GM12872 (cell line): ENCODE results near the gene PHF21B.

Experiments used
- TF ChIP-seq, protein P1 (sequence below): IDR thresholded peaks from 3 replicates; pipeline ENCODE4 v1.5.1; 2011; ENCODE audit warnings: low read depth, mild to moderate bottlenecking, low read length, moderate library complexity; ENCODE audit not compliant: insufficient read depth

The PHF21B gene

DNA sequence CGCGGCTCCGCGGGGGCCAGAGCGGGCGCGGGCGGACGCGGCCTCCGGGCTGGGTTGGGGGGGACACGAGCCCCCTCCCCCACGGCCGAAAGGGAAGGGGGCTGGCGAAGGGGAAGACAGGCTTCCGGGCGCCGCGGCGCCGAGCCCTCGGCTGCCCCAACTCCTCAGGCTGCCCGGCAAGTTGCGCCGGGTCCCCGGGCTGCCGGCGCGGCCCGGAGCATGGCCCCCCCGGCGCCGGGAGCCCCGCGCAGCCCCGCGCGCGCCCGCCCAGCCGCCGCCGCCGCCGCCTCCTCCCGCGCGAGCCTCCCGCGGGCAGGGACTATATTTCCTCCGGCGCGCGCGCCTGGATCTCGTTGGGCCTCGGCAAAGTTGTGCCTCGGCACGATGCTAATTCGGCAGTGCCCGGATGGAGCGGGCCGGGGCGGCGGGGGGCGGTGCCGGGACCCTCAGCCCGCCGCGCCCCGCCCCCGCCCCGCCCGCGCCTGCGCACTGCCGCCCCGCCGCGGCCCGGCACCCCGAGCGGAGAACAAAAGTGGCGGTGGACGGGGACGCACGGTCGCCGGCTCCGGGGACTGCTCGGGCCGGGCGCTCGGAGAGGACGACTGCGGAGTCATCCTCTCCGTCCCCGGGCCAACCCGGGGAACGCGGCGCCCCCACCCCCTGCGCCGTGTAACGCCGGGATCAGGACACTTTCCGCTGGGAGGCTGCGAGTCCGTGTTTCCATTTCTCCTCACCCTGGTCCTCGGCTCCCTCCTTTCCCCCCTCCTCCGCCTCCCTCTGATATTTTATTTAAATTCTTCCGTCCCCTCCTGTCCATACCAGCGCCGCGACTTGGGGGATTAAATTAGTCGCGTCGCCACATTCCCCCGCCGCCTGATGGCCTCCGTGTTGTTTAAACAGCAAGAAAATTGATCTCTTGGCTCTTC lies at the start of gene PHF21B:
Gene PHF21B, minus strand, starts transcription at position 400 of the 926 bp plus-strand sequence. CDS start 456 bp downstream, outside the sequence.
- TF ChIP-seq, protein P1, sequence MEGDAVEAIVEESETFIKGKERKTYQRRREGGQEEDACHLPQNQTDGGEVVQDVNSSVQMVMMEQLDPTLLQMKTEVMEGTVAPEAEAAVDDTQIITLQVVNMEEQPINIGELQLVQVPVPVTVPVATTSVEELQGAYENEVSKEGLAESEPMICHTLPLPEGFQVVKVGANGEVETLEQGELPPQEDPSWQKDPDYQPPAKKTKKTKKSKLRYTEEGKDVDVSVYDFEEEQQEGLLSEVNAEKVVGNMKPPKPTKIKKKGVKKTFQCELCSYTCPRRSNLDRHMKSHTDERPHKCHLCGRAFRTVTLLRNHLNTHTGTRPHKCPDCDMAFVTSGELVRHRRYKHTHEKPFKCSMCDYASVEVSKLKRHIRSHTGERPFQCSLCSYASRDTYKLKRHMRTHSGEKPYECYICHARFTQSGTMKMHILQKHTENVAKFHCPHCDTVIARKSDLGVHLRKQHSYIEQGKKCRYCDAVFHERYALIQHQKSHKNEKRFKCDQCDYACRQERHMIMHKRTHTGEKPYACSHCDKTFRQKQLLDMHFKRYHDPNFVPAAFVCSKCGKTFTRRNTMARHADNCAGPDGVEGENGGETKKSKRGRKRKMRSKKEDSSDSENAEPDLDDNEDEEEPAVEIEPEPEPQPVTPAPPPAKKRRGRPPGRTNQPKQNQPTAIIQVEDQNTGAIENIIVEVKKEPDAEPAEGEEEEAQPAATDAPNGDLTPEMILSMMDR, result no peak

DNA sequence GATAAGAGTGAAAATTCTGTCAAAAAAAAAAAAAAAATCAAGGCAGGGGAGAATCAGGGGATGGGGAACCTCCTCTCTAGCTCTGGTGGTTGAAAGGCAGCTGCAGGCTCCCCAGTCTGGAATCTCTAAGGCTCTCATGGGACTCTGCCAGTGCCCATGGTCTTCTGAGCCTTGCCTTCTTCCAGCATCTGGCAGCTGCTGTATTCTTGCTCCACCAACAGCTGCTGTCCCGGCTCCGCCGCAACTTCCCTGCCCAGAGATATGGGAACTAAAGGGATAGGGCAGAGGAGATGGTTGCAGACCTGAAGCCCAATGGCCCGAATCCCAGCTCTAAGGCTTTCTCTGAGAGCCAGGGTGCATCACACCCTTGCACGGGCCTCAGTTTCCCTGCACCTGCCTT lies 49.5 kb upstream of the PHF21B start:
- TF ChIP-seq, protein P1, result no peak

DNA sequence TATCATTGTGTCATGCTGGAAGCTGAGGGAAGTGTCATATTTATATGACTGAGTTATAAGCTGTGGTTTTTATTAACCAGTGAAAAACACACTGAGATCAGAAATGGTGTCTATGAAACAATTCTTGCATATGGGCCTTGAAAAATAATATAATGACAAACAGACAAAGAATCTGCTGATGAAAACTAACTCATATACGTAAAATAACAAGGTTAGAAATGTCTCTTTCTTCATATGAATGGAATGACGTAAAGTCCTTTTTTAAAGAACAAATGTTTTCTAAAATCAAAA lies 48.8 kb upstream of the PHF21B start:
- TF ChIP-seq, protein P1, result no peak

DNA sequence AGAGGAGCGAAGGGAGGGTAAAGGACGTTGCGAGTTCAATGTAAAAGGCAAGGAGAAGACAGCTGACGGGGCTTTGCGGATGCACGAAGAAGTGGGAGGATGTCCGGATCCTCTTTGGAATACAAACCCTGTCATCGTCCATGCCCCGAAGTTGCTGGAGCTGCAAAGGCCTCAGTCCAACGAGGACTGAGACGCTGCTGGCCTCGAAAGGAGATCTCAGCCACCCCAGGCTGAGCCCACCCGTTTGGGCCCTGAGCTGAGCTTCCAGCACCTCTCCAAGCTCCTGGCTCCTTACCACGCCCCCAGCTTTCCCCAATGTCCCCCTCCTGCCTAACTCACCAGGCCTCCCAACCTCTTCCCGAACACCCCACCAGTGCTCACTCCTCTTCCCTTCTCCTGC lies 46.1 kb upstream of the PHF21B start:
- TF ChIP-seq, protein P1, result no peak

DNA sequence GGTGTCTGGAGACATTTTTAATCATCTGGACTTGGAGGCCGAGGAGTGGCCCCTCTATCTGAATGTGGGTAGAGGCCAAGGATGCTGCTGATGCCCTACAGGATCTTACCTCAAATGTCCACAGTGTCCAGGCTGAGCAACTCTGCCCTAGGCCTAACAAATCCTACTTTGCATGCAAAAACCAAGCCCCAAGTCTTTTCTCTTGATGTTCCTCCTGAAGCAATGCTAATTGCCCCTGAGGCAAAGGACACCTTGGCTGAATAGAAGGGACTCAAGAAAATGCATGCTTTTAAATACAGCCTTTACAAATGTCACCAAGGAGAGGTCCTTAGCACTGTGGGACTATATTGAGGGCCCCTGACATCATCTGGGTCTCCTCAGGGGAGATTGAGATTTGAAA lies 43.8 kb upstream of the PHF21B start:
- TF ChIP-seq, protein P1, result no peak

DNA sequence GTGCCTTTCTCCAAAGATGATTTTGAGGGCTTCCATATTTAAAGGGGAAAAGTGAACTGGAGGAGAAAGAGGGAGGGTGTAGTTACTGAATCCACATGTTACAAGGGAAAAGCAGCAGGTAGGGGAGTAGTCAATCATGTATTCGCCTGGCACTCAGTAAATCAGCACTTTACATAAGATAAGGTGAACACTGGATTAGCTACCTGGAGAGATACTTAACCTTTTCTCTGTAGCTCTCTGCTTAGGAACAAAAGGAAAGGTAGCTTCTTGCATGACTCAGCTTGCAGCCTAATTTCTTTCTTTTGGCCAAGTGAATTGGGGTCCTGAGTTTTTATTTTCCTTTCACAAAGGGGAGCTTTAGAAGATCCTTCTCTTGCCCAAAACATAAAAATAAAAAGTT lies 43.3 kb upstream of the PHF21B start:
- TF ChIP-seq, protein P1, result no peak

DNA sequence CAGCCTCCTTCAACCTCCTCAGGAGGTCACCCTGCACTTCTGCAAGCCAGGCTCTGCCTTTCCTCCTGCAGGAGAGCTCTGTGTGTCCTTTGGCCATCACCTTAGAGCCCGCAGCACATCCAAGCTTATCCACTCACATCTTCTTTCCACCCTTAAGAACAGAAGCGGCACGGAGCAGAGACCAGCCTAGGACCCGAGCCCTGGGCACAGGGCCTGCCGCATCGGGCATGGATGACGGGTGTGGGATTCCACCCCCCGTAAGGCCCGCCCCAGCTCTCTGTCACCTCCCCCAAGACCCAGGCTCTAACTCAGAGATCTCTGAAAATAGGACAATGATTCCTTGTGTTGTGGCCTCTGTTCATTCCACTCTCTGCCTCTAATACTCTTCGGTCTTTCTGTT lies 42.1 kb upstream of the PHF21B start:
- TF ChIP-seq, protein P1, result no peak

DNA sequence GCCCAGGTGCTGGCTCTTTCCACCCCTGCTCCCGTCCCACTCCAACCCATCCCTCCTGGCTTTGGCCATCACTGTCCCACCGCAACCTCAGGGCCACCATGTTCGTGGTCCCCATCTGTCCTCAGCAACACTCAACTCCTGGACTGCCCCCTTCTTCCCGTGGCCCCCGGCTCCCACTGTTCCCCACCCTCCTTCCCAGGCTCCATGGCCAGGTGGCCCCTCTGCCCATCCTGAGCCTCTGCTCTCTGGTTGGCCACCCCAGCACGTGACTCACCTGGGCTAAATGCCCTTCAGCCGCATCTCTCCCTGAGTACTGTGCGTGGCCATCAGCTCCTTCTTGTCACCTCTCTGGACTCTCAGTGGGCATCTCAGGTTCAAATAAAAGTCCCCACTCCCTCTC lies 41.6 kb upstream of the PHF21B start:
- TF ChIP-seq, protein P1, result no peak
